ENCODE data around the gene CLTCL1. TPM values are rescaled to one million over a fixed set of nuclear protein-coding genes. Genes with fewer than 3 reads are reported as not detected.
A peak's percentile ranks its signal among the peaks of the same experiment; 100 is the strongest.
"Not testable (repeated sequence)": the region's sequence is repeated elsewhere in the genome, so short reads cannot be mapped to it uniquely, and the experiment has no call there.

CLTCL1 gene
- total RNA-seq, 4 donors from 2014 or later = 1.0 to 20.5 (median 11.4) TPM

GRCh38 chr22:19260194-19260593, 31.3 kb downstream of the CLTCL1 start:
- Histone ChIP-seq H3K9me3 (no peaks in the 10 kb centered on the region), H3K4me3 (no peak overlapping the region), H3K4me1 (no peaks in the 10 kb centered on the region), H3K27me3 (no peaks in the 10 kb centered on the region), H3K36me3 (no peaks in the 10 kb centered on the region), H3K27ac (peak overlapping the region; percentile 1 to 42)
- DNase-seq = no peak
- TF ChIP-seq POLR2A (IDR thresholded peaks at IDR 0.05) = no peak
- TF ChIP-seq, protein P1, sequence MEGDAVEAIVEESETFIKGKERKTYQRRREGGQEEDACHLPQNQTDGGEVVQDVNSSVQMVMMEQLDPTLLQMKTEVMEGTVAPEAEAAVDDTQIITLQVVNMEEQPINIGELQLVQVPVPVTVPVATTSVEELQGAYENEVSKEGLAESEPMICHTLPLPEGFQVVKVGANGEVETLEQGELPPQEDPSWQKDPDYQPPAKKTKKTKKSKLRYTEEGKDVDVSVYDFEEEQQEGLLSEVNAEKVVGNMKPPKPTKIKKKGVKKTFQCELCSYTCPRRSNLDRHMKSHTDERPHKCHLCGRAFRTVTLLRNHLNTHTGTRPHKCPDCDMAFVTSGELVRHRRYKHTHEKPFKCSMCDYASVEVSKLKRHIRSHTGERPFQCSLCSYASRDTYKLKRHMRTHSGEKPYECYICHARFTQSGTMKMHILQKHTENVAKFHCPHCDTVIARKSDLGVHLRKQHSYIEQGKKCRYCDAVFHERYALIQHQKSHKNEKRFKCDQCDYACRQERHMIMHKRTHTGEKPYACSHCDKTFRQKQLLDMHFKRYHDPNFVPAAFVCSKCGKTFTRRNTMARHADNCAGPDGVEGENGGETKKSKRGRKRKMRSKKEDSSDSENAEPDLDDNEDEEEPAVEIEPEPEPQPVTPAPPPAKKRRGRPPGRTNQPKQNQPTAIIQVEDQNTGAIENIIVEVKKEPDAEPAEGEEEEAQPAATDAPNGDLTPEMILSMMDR (IDR thresholded peaks at IDR 0.05) = no peak
- intact Hi-C loops (cut with DNase I; ENCODE audit: low total_unique reads) = no loop called here

DNA sequence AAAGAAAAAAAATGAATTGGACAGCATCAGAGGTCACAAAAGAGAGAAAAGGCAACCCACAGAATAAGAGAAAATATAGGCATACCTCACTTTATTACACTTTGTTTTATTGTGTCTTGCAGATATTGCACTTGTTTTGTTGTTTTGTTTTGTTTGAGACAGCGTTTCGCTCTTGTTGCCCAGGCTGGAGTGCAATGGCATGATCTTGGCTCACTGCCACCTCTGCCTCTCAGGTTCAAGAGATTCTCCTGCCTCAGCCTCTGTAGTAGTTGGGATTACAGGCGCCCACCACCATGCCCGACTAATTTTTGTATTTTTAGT, 32.6 kb downstream of the CLTCL1 start:
- H3K4me1 ChIP-seq; H3K36me3 ChIP-seq; H3K4me3 ChIP-seq; H3K9me3 ChIP-seq; H3K27ac ChIP-seq; DNase-seq; intact Hi-C loops (cut with DNase I; ENCODE audit: low total_unique reads); H3K27me3 ChIP-seq: not testable (repeated sequence)

DNA sequence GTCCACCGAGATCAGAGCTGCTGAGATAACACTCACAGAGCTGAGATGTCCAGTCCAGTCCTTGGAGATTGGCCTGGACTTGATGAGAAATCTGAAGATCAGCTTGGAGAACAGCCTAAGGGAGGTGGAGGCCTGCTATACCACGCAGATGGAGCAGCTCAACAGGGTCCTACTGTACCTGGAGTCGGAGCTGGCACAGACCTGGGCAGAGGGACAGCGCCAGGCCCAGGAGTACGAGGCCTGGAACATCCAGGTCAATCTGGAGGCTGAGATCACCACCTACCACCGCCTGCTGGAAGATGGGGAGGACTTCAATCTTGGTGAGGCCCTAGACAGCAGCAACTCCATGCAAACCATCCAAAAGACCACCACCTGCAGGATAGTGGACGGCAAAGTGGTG, 33.1 kb downstream of the CLTCL1 start:
- no peak overlapping the region for H3K4me3 ChIP-seq
- no peak for DNase-seq
- H3K36me3 ChIP-seq = no peaks in the 10 kb centered on the region
- no peaks in the 10 kb centered on the region for H3K27me3 ChIP-seq
- TF ChIP-seq, protein P1 (IDR thresholded peaks at IDR 0.05) = no peak
- TF ChIP-seq POLR2A (IDR thresholded peaks at IDR 0.05) = no peak
- intact Hi-C loops (cut with DNase I; ENCODE audit: low total_unique reads) = no loop called here
- no peaks in the 10 kb centered on the region for H3K4me1 ChIP-seq
- H3K27ac ChIP-seq = no peak overlapping the region
- no peaks in the 10 kb centered on the region for H3K9me3 ChIP-seq

DNA sequence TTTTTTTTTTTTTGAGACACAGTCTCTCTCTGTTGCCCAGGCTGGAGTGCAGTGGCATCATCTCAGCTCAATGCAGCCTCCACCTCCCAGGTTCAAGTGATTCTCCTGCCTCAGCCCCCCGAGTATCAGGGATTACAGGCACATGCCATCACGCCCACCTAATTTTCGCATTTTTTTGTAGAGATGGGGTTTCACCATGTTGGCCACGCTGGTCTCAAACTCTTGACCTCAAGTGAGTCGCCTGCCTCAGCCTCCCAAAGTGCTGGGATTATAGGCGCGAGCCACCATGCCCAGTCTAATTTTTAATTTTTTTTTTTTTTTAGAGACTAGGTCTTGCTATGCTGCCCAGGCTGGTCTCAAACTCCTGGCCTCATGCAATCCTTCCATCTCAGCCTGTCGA, 35.2 kb downstream of the CLTCL1 start:
- H3K9me3 ChIP-seq; intact Hi-C loops (cut with DNase I; ENCODE audit: low total_unique reads); DNase-seq; H3K36me3 ChIP-seq; H3K27ac ChIP-seq; H3K27me3 ChIP-seq; H3K4me3 ChIP-seq; H3K4me1 ChIP-seq: not testable (repeated sequence)

GRCh38 chr22:19253143-19253542, 38.4 kb downstream of the CLTCL1 start:
- Histone ChIP-seq H3K4me3 (no peak overlapping the region), H3K36me3 (no peaks in the 10 kb centered on the region), H3K9me3 (no peaks in the 10 kb centered on the region), H3K27me3 (no peaks in the 10 kb centered on the region), H3K27ac (no peak overlapping the region), H3K4me1 (no peaks in the 10 kb centered on the region)
- intact Hi-C loops (cut with DNase I; ENCODE audit: low total_unique reads) = no loop called here
- TF ChIP-seq POLR2A (IDR thresholded peaks at IDR 0.05) = no peak
- TF ChIP-seq, protein P1 (IDR thresholded peaks at IDR 0.05) = no peak
- DNase-seq = no peak

DNA sequence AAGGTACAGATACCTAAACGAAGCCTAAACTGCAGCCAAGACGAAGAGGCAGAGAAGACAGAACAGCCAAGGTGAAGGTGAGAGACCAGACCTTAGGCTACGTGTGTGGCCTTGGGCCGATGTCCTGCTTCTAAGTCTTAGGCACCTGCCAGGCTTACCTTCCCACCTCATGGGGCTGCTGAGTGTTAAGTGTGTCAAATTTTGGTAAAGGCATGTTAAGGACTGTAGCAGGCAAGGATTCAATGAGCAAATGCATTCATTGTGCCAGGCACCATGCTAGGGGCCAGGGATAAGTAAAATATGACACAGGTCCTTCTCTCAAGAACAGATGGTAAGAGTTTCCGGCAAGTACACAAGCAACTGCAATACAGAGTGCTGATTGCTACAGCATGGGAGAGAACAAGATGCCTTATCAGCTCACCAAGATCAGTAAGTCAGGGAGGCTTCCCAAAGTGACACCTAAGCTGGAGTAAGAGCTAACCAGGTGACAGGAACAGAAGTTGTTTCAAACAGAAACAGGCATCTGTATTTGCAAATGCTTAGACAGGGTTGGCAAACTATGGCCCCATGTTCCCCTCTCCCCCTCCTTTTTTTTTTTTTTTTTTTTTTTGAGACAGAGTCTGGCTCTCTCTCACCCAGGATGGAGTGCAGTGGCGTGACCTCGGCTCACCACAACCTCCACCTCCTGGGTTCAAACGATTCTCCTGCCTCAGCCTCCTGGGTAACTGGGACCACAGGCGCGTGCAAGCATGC, 46.7 kb downstream of the CLTCL1 start:
- DNase-seq = no peak
- TF ChIP-seq POLR2A (IDR thresholded peaks at IDR 0.05) = no peak
- TF ChIP-seq, protein P1 (IDR thresholded peaks at IDR 0.05) = no peak
- H3K4me1 ChIP-seq = no peaks in the 10 kb centered on the region
- no peak overlapping the region for H3K4me3 ChIP-seq
- no peaks in the 10 kb centered on the region for H3K27me3 ChIP-seq
- no peak overlapping the region for H3K27ac ChIP-seq
- H3K36me3 ChIP-seq = no peaks in the 10 kb centered on the region
- no peaks in the 10 kb centered on the region for H3K9me3 ChIP-seq
- intact Hi-C loops (cut with DNase I; ENCODE audit: low total_unique reads) = no loop called here
